CD4-positive, alpha-beta T cell (primary cell): ENCODE measurements around the gene SEPTIN1. TPM values are rescaled to one million over a fixed set of nuclear protein-coding genes. Genes with fewer than 3 reads are reported as not detected.

ENCODE experiments used
- ATAC-seq: fragments of 200-7000 bp; cut with Tn5 transposase; one replicate; pipeline ENCODE4 v1.10.0; 2022; ENCODE audit warnings: mild to moderate bottlenecking; ENCODE audit not compliant: poor library complexity
- CTCF ChIA-PET: fragments of 350-600 bp; sonication (Branson Sonifier 250); formaldehyde crosslinking; loops from one replicate; lab custom pipeline; 2021; ENCODE audit warnings: antibody characterized with exemption, inconsistent platforms; lab: Charles Lee
- POLR2A ChIA-PET: fragments of 350-600 bp; sonication (Branson Sonifier 250); formaldehyde crosslinking; loops from one replicate; lab custom pipeline; 2021; ENCODE audit warnings: antibody characterized with exemption, inconsistent platforms; lab: Charles Lee
- DNase-seq, 14 experiments: peaks; one replicate each; pipeline ENCODE4 v3.0.0-alpha.2; 2013 to 2020; ENCODE audit warnings: mixed read lengths in 2 of 14
- H3K27ac ChIP-seq, 2 donors: one replicate each; pipeline versions ENCODE4 v1.5.1 to v1.7.0; 2013; ENCODE audit warnings: low read length in 2 of 2, low read depth in 1 of 2, mild to moderate bottlenecking in 1 of 2
- H3K27me3 ChIP-seq, 2 experiments: 1 replicate in 1 of 2; 2 replicates in 1 of 2; pipeline versions ENCODE4 v1.6.1 to v1.7.0; 2013; ENCODE audit warnings: low read length in 2 of 2, control low read depth in 1 of 2, mild to moderate bottlenecking in 1 of 2, moderate library complexity in 1 of 2; ENCODE audit not compliant: insufficient read depth in 2 of 2, control insufficient read depth in 1 of 2
- H3K36me3 ChIP-seq: one replicate; pipeline ENCODE4 v1.6.1; 2013; ENCODE audit warnings: low read length, control low read depth; ENCODE audit not compliant: insufficient read depth
- H3K4me1 ChIP-seq: one replicate; pipeline ENCODE4 v1.6.1; 2013; ENCODE audit warnings: low read length, control low read depth; ENCODE audit not compliant: insufficient read depth
- H3K4me3 ChIP-seq: one replicate; pipeline ENCODE4 v1.5.1; 2013; ENCODE audit warnings: mild to moderate bottlenecking, low read length, moderate library complexity
- H3K9me3 ChIP-seq, 2 experiments: 1 replicate in 1 of 2; 2 replicates in 1 of 2; pipeline versions ENCODE4 v1.6.1 to v1.7.0; 2013; ENCODE audit warnings: low read length in 2 of 2, mild to moderate bottlenecking in 2 of 2, control low read depth in 1 of 2, moderate library complexity in 1 of 2; ENCODE audit not compliant: control insufficient read depth in 1 of 2, insufficient read depth in 1 of 2
- H3K27ac Mint-ChIP-seq: one replicate; pipeline ENCODE4 v1.8.0; 2020; ENCODE audit warnings: mixed read lengths
- H3K27me3 Mint-ChIP-seq: one replicate; pipeline ENCODE4 v1.8.0; 2021; ENCODE audit warnings: mixed read lengths
- H3K36me3 Mint-ChIP-seq: one replicate; pipeline ENCODE4 v1.8.0; 2021; ENCODE audit warnings: low read depth, mixed read lengths
- H3K4me1 Mint-ChIP-seq: one replicate; pipeline ENCODE4 v1.8.0; 2021; ENCODE audit warnings: low read depth, mixed read lengths
- H3K4me3 Mint-ChIP-seq: one replicate; pipeline ENCODE4 v1.8.0; 2020; ENCODE audit warnings: mild to moderate bottlenecking, mixed read lengths
- H3K9me3 Mint-ChIP-seq: one replicate; pipeline ENCODE4 v1.8.0; 2020; ENCODE audit warnings: mixed read lengths
- CTCF ChIP-seq: fragments of 200-600 bp; IDR thresholded peaks from one replicate; pipeline ENCODE4 v1.8.0; 2022; ENCODE audit warnings: antibody characterized with exemption, mild to moderate bottlenecking
- intact Hi-C, 2 experiments: fragments of 100-400 bp; cut with DNase I in 1 of 2; cut with micrococcal nuclease in 1 of 2; formaldehyde crosslinking; loops; one replicate each; pipeline versions ENCODE4 v1.15.1 to v1.9.0; 2023 to 2025; cut with DNase I, micrococcal nuclease
- total RNA-seq, 174 experiments: library from RNA in 2 of 174; stranded (reverse) in 2 of 174; gene quantifications; one replicate each; pipeline ENCODE4 v1.2.3 and lab custom pipeline; 2021 to 2026

SEPTIN1 gene
- total RNA-seq, 2 experiments from 2014 or later: 161 to 163 TPM

DNA sequence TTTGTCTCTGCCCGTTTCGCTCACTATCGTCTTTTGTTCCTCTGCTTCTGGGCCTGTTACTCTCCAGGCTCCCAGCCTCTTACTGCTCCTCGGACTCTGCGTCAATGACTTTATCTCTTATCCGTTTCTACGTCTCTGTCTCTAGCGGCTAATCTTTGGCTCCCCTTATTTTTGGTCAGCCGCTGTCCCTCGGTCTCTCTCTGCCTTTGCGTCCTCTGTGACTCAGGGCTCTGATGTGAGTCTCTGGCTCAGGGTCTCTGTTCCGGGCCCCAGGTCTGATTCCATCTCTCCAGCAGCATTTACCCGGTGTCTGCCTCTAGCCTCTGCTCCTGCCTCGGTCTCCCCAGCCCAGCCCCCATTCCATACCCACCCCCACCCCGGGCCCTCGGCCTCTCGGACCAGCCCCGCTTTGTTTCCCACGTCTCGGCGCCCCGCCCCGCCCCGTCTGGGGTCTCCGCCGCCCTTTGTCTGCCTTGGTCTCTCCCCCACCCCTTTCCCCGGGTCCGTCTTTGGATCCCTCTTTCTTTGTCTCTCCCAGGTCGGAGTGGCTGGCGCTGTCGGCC, 12.3 kb upstream of the SEPTIN1 start:
- H3K9me3 ChIP-seq: no peaks in the 10 kb centered on the region
- POLR2A ChIA-PET: interaction anchor here (0.6 to 9.0 kb wide), 8 partner anchors 13 to 341 kb away, joined by 3 to 147 read pairs (median 10); partner anchors contain the start of genes SEPTIN1, TBC1D10B and ZNF771
- Mint-ChIP-seq H3K4me1 (peaks cover 35% of the 10 kb centered on the region), H3K9me3 (no peaks in the 10 kb centered on the region), H3K4me3 (peak overlapping the region; percentile 90), H3K27ac (peak overlapping the region; percentile 57), H3K27me3 (no peaks in the 10 kb centered on the region), H3K36me3 (peaks cover 9% of the 10 kb centered on the region)
- peaks cover 19% of the 10 kb centered on the region for H3K36me3 ChIP-seq
- peak overlapping the region; percentile 34 to 56 for H3K27ac ChIP-seq
- no peaks in the 10 kb centered on the region for H3K27me3 ChIP-seq
- peak overlapping the region; percentile 86 for H3K4me3 ChIP-seq
- intact Hi-C loops: loop anchor here in 1 of 2 experiments (1.0 kb wide), 1 partner anchor 11 kb away; no protein-coding TSS in a partner anchor
- DNase-seq (no peak), ATAC-seq (no peak)
- H3K4me1 ChIP-seq: peaks cover 39% of the 10 kb centered on the region
- no peak for TF ChIP-seq CTCF
- CTCF ChIA-PET: interaction anchor here (0.7 to 2.6 kb wide), 6 partner anchors 8 to 24 kb away, joined by 3 to 18 read pairs (median 6); partner anchors contain the start of genes SEPTIN1, TBC1D10B and ZNF771

DNA sequence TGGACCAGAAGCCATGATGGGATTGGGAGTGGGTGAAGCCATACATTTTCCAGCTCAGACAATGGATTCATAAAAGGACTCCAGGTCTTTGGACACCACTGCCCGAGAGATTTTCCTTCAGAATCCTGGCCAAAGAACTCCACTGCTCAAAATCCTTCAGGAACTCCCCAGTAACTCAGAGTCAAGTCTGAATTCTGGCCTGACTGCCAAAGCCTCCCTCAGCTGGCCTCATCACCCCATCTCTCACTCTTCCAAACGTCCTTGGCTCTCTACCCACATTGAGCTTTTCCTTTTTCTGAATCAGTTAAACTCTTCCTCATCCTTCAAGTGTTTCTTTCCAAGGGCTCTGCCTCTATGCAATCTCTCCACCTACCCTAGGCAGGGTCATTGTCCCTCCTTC, 1.2 kb upstream of the SEPTIN1 start:
- Histone ChIP-seq H3K27me3 (no peaks in the 10 kb centered on the region), H3K9me3 (no peaks in the 10 kb centered on the region), H3K4me3 (peak overlapping the region; percentile 81), H3K36me3 (peaks cover 15% of the 10 kb centered on the region), H3K4me1 (peaks cover 60% of the 10 kb centered on the region), H3K27ac (peak overlapping the region; percentile 65 to 100)
- intact Hi-C loops: loop anchor here in 1 of 2 experiments (1.0 kb wide), 2 partner anchors 12 to 46 kb away; partner anchors contain the start of gene ZNF48
- Mint-ChIP-seq H3K36me3 (peaks cover 29% of the 10 kb centered on the region), H3K27me3 (no peaks in the 10 kb centered on the region), H3K4me1 (peaks cover 48% of the 10 kb centered on the region), H3K27ac (peak overlapping the region; percentile 100), H3K4me3 (peak overlapping the region; percentile 99), H3K9me3 (no peaks in the 10 kb centered on the region)
- no peak for TF ChIP-seq CTCF
- ATAC-seq: no peak
- CTCF ChIA-PET: interaction anchor here (1.2 to 3.4 kb wide), 2 partner anchors 15 to 26 kb away, joined by 3 to 20 read pairs; no protein-coding TSS in a partner anchor
- POLR2A ChIA-PET: interaction anchor here (1.0 to 7.3 kb wide), 17 partner anchors 13 to 576 kb away, joined by 3 to 153 read pairs (median 7); partner anchors contain the start of genes ALDOA, CORO1A, DCTPP1 and FBRS
- no peak for DNase-seq

- ChIA-PET CTCF (interaction anchor here (0.8 to 3.4 kb wide), 4 partner anchors 12 to 176 kb away, joined by 3 to 20 read pairs (median 4); no protein-coding TSS in a partner anchor), POLR2A (interaction anchor here (1.2 to 7.3 kb wide), 10 partner anchors 12 to 197 kb away, joined by 5 to 153 read pairs (median 19); partner anchors contain the start of genes CORO1A, DCTPP1, TBC1D10B and ZNF48)
- Mint-ChIP-seq H3K27me3 (no peaks in the 10 kb centered on the region), H3K36me3 (peaks cover 41% of the 10 kb centered on the region), H3K4me3 (peak overlapping the region; percentile 99), H3K27ac (peak overlapping the region; percentile 100), H3K9me3 (no peaks in the 10 kb centered on the region), H3K4me1 (peaks cover 64% of the 10 kb centered on the region)
- Histone ChIP-seq H3K9me3 (no peaks in the 10 kb centered on the region), H3K4me3 (peak overlapping the region; percentile 81), H3K36me3 (peaks cover 15% of the 10 kb centered on the region), H3K4me1 (peaks cover 78% of the 10 kb centered on the region), H3K27me3 (no peaks in the 10 kb centered on the region), H3K27ac (peak overlapping the region; percentile 89 to 100)
- intact Hi-C loops: loop anchor here in 1 of 2 experiments (1.0 kb wide), 1 partner anchor 28 kb away; no protein-coding TSS in a partner anchor
- DNase-seq (peak in 4 of 14 experiments; percentile 36 to 61 (median 57)), ATAC-seq (no peak)
- TF ChIP-seq CTCF: no peak
Observed at GRCh38 chr16:30381291-30382041, 895 bp downstream of the SEPTIN1 start.
